HG02759 (cell line): ENCODE results near the gene BCL6.

Experiments used
- ATAC-seq: cut with Tn5 transposase; IDR thresholded peaks from one replicate; pipeline ENCODE4 v1.9.1; 2021; ENCODE audit warnings: mild to moderate bottlenecking, moderate library complexity; ENCODE audit not compliant: unreplicated experiment

Gene BCL6

DNA sequence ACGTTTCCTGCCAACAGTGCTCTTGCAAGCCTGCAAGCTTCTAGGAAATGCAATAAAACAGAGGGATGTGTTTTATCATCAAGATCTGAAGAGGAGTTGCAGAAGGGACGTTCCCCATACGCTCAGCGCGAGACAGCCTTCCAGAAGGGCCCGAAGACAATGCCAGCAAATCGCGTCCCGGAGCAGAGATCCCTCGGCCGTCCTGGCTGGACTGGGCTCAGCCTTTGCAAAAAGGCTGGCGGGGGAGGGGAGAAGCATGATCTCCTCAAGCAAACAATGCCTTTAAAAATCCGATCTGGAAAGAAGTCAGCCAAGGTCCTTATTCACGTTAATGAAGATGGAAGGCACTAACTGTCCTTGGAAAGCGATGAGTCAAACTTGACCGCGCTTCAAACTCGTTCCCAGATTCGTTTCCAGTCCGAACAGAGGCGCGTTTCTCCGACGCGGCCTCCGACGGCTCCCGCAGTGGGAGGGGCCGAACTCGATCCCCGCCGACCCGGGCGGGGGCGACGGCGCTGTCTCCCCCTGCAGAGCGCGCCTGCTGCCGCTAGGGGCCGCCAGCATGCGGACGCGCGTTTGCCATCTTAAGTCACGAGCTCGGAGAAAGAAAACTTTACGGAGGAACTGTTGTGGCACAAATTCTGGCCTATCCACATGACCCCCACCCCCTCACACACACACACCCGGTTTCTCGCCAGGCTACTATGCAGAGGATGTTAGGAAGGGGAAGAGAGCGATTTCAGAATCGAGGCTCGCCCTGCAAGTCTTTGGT lies 5.5 kb downstream of the BCL6 start:
- ATAC-seq: peak; percentile 47

DNA sequence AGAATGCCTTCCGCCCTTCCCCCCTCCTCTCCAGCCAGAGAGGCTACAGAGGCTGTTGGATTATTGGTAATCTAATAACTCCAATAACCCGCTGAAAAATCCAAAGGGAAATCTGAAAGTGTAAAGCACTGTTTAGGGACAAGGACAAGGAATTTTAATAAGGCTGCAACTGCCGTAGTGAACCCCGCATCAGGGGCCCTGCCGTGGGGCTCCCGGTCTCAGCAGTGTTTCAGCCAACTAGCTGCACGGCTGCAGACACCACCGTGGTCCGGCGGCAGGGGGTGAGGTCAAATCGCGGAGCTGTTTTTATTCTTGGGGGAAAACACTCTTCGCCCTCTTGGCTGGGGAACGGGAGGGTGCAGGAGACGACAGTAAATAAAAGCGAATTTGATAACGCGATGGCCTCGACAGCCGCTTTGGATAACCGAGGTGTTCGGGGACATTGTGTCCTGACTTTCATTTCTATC lies 6.1 kb downstream of the BCL6 start:
- no peak for ATAC-seq

DNA sequence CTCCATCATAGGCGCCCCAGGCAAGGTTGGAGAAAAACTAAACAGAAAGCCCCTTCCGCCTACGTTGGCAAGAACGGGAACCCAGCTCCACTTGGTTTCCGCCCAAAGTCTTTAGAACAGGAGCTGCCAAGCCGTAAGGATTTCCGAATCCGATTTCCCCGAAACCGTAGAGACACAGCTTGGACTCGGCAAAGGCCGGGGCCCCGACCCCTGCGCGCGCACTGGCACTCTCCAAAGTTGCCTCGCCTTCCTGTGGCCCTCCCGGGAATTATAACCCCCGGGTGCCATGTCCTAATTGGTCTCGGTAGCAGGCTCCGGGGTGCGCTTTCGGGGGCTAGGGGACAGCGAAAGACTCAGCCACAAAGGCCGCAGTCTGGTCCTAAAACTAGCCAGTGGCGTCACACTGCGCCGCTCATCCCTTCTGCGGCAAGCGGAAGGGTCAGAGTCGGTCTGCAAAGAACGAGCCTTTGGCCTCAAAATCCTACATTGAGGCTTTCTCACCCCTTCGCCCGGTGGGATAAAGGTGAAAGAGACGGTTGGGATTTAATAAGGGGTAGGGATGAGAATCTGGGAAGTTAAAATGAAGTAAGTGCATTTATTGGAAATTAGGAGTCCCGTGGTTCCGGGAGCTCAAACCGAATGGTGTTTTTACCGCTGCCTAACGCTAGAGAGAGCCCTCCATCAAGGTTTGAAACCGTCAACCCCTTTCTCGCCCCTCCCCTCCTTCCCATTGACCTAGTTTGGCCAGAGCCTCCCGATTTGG lies 6.8 kb downstream of the BCL6 start:
- ATAC-seq: peak; percentile 53

DNA sequence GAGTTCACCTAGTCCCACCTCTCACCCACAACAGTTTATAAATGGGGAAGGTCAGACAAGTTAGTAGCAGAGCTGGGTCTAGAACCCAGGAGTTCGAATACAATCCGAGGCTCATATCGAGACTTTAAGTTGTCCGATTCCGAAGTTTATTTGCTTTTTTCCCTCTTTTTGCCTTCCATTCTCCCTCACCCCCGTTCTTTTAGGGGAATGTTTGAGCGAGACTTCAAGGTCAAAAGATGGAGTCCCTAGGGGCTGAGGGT lies 7.3 kb downstream of the BCL6 start:
- no peak for ATAC-seq

DNA sequence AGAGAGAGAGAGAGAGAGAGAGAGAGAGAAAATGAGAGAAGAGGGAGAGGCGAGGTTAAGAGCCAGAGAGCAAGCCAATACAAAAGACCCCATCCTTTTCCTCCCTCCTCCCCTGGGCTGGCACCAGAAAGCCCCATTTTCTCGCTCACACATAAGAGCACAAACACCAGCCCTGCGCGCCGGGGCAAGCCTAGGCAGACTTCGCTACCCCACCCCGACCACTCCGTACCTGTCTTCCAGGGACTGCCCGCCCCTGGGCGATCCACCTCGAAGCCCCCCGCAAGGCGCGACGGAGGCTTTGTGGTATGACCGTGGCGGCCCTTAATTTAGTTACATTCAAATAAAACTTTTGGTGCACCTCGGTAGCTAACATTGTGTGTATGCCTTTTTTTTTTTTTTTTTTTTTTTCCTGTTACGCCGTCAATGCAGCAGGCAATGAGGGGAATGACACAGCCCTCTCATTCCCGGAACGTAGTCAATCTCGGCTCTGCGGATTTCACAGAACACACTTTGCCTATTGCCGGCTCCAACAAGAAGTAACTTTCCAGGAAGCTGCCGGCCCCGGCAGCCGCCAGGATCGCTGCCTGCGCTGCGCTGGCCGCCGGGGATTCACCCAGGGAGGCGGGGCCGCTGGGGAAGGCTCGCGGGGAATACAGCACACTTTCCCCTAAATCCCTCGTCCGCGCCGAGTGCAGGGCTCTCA lies 7.7 kb downstream of the BCL6 start:
- no peak for ATAC-seq

DNA sequence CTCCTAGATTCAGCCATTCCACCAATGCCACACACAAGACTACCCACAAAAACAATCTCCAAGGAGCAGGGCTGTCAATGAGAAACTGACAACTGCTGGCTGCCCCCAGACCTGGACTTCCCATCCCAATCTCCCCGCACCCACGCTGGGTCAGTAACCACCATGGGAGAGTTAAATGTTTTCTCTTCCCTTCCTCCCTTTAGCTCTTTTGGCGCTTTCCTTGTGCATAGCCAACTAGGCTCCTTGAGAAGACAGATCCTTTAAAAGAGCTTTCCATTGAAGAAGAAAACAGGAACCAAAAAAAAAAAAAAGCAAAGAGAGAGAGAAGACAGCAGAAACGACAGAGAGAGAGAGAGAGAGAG lies 8.3 kb downstream of the BCL6 start:
- ATAC-seq: no peak

DNA sequence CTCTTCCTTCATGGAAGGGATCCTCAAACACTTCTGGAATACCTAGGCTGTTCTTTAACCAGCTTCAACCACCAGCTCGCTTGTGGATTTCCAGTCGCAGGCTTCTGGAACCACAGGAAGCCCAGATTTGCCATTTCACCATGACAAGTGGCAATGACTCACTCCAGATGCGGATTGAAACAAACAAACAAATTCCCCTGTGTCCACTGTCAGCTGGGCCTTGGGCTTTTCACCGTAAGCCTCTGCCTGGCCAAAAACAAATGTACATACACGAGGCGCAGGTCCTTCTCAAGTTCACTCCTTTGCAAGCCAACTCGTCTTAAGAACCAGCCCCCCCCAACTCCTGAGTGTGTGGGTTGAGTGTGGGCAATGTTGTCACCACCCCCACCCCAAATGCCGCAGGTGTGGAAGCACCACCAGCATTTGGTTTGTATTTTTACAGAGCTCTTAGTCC lies 8.8 kb downstream of the BCL6 start:
- no peak for ATAC-seq

DNA sequence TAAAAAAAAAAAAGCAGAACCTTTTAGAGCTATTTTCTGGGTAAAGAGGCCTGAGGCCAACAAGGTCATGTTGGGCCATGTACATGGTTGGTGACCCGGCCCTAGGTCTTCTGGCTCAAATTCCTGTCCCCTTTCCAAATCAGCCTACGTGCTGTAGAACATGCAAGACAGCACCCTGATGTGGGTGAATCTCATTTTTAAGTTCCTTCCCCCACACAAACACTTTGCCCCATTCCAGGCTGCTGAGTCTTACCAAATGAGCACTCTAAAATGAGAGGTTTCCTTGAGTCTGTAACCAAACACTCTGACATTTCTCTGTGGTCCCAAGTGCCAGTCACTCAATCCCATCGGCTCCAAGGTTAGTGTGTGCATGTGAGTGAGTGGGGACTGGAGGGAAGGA lies 9.4 kb downstream of the BCL6 start:
- ATAC-seq: no peak

DNA sequence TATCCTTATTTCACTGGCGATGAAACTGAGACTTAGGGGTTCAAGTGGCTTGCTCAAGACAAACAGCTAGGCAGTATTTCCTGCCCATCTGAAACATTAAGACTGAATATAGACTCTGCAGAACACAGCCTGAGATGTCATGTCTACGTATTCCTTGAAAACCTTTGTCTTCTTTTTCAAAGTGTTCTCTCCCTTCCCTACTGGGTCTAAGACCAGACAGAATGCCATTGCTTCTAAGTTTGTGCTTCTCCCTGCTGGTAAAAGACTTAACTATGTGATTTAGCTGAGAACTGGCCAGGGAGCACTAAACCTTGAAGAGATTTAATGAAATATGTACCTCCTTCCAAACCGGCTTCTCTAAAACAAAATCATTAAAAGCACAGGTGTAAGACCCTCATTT lies 9.9 kb downstream of the BCL6 start:
- ATAC-seq: no peak

DNA sequence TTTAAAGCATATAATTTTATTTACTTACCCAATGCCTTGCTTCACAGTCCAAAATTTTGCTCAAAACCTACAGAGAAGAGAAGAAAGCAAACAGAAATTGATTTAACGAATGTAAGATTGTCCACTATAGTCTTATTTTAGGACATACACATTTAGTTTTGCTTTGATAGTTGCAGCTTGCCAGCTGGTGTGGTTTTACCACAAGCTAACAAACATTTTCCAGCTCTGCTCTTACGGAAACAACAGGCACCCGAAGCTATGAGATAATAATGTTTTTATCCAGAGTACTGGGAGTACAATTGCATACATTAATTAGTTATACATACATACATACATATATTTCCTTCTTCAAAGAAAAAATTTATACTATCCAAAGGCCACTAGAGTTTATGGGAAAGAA lies 10.4 kb downstream of the BCL6 start:
- ATAC-seq: no peak

DNA sequence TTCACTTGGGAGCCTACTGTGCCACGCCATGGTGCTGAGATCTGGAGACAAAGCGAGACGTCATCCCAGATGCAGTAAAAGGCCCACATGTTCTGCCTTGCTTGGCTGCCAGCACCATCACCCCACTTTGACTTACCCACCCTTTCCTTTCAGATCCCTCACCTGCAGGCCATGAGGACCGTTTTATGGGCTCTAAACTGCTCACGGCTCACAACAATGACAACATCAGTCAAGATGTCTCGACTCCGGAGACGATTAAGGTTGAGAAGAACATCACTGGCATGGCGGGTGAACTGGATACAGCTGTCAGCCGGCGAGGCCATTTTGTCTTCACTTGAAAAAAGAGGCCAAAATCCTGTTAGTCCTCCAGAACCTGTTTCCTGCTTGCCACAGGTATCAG lies 11.9 kb downstream of the BCL6 start:
- no peak for ATAC-seq

DNA sequence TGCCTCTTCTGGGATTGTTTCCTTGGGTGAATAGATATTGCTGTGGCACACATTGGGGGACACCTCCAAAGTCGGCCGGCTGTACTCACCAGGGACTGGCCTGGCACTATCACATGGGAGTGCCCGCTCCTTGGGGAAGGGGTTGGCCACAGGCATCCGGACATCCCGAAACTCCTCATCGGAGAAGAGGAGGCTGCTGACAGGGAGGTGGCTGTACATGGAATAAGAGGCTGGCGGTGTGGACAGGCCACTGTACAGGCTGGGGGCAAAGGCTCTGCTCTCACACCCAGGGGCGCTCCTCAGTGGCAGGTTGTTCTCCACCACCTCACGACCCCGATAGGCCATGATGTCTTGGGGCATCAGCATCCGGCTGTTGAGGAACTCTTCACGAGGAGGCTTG lies 15.7 kb downstream of the BCL6 start:
- no peak for ATAC-seq

DNA sequence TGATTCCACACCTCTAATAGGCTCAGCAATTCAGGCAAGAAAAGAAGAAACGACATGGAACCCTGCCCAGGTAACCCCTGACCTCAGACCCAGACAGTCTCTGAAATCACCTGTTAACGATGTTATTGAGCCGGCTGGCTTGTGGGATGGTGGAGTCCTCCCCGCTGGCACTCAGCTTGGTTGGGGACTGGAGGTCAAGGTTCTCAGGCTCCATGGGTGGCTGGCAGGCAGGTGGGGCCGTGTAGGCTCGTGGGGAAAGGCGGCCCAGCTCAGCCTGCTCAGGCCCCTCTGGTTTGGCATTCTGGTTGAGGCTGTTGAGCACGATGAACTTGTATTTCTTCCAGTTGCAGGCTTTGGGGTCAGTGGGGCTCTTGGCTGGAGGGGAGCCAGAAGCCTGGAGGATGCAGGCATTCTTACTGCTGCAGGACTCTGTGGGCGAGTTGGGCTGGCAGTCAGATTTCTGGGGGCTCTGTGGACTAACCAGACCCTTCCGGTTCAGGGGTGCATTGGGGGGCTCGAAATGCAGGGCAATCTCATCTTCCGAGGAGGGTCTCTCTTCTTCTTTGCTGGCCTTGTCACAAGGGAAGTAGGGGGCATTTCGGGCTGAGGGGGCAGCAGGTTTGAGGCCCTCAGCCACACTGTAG lies 16.2 kb downstream of the BCL6 start:
- ATAC-seq: no peak

DNA sequence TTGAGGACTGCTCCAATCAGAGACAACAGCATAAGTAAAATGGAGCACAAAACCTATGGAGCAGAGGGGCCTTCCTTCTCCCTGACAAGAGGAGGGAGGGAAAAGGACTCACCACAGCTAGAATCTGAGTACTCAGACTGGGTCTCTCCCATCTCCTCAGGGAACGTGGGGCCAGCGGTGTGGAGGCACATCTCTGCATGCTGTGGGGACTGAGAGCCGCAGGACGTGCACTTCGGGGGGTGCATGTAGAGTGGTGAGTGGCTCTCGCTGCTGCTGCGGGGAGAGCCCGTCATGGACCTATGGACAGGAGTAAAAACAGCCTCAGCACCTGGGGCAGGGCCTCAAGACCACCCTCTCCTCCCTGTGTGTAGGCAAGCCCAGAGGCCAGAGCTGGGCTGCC lies 17.0 kb downstream of the BCL6 start:
- ATAC-seq: no peak

DNA sequence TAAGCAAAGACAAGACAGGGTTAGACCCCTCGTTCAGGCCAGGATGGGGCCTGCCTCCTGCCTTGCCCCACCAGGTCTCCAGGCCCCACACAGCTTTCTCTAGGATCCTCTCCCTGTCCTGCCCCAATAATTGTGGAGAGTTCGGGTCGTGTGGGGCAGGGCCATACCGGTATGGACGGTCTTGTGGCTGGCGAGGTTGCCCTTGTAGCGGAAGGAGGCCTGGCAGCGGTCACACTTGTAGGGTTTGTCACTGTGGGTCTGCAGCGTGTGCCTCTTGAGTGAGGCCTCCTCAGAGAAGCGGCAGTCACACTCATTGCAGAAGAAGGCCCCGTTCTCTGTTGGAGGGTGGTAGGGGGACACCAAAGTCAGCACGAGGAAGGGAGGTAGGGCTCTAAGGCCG lies 18.7 kb downstream of the BCL6 start:
- no peak for ATAC-seq

DNA sequence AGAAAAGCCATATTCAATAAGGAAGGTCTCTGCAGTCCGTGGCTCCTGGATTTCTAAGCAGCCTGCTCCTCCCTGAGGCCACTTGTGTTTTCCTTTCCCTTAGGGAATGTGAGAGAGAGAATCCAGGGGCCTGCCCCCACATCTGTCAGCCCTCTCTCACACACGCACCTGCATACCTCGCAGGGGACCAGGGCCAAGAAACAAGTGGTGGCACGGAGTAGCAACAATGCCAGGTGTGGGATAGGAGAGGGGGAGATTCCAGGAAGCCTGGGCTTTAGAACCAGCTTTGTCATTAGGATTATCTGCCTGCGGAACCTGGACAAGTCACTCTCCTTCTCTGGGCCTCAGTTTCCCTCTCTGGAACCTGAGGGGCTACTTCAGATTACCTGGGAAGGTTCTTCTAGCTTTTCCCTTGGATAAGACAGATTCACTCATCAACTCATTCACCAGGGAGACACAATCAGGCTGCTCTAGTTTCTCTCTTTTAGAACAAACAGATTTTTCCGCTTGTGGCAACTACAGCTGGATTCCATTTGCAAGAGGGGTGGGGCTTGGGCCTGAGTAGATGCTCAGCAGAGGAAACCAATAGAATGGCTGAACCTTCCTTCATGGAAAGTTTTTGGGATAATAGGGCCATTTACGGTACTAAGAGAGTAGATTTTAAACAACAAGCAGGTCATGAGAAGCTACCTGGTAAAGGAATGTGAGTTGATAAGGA lies 19.5 kb downstream of the BCL6 start:
- ATAC-seq: no peak

DNA sequence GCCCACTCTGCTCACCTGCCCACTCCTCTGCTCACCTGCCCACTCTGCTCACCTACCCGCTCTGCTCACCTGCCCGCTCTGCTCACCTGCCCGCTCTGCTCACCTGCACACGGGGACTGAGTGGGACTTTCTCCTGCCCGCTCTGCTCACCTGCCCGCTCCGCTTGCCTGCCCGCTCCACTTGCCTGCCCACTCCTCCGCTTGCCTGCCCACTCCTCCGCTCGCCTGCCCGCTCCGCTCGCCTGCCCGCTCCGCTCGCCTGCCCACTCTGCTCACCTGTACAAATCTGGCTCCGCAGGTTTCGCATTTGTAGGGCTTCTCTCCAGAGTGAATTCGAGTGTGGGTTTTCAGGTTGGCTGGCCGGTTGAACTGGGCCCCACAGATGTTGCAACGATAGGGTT lies 20.0 kb downstream of the BCL6 start:
- ATAC-seq: no peak

DNA sequence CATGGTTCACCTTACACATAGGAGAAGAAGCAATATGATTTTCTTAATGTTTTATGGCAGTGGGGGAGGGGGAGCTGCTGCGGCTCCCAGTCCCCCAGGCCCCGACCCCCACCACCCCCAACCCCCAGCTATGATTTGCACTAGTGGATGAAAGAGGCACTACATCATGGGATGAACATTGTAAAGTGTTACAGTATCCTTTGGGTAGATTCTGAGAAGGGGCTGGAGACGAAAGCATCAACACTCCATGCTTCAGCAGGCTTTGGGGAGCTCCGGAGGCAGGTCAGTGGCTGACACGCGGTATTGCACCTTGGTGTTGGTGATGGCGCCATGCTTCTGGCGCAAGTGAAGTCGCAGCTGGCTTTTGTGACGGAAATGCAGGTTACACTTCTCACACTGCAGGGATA lies 23.1 kb downstream of the BCL6 start:
- no peak for ATAC-seq

DNA sequence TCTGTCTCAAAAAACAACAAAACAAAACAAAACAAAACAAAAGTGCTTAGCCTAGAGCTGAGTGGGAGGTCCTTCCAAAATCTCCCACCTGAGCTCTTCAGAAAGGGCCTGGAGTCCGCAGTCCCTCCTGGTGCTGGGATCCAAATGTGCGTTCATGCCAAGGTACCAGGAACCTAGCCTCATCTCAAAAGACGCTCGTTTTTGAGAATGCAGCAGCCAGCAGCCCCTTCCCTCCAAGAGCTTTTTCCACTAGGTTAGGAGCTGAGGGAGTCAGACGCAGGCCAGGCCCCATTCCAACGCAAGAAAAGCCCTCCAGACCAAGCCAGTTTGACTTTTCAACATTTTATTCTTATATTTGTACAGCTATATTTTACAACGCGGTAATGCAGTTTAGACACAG lies 24.2 kb downstream of the BCL6 start:
- ATAC-seq: no peak

DNA sequence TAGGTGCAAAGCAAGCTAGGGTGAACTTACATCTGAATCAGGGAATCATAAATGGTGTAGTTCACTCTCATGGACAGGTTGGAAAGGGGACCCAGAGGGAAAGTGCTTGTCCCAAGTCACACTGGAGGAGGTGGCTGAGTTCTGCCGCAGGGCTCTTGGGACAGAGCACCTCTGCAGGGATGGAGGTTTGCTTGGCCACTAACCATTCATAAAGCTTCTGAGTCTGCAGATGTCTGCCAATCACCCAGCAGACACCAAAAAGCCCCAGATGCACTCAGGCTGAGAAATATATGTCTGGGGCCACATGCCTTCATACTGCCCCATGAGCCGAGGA lies 25.0 kb downstream of the BCL6 start:
- no peak for ATAC-seq
